Mucosa of gallbladder (tissue), 1 donor: ENCODE results near the gene ADAMTS14. TPM values are rescaled to one million over a fixed set of nuclear protein-coding genes. Genes with fewer than 3 reads are reported as not detected.
"Not testable (repeated sequence)": the region's sequence is repeated elsewhere in the genome, so short reads cannot be mapped to it uniquely, and the experiment has no call there.

ENCODE experiments used
- DNase-seq: peaks from one replicate; pipeline ENCODE4 v3.0.0-alpha.2; 2020; ENCODE audit warnings: low spot score
- total RNA-seq: library from RNA; stranded (reverse); gene quantifications from one replicate; pipeline ENCODE4 v1.2.1, GENCODE V29; 2021
- donor health status: DM: no; HTN: no; CAD: no.

ADAMTS14 gene, protein sequence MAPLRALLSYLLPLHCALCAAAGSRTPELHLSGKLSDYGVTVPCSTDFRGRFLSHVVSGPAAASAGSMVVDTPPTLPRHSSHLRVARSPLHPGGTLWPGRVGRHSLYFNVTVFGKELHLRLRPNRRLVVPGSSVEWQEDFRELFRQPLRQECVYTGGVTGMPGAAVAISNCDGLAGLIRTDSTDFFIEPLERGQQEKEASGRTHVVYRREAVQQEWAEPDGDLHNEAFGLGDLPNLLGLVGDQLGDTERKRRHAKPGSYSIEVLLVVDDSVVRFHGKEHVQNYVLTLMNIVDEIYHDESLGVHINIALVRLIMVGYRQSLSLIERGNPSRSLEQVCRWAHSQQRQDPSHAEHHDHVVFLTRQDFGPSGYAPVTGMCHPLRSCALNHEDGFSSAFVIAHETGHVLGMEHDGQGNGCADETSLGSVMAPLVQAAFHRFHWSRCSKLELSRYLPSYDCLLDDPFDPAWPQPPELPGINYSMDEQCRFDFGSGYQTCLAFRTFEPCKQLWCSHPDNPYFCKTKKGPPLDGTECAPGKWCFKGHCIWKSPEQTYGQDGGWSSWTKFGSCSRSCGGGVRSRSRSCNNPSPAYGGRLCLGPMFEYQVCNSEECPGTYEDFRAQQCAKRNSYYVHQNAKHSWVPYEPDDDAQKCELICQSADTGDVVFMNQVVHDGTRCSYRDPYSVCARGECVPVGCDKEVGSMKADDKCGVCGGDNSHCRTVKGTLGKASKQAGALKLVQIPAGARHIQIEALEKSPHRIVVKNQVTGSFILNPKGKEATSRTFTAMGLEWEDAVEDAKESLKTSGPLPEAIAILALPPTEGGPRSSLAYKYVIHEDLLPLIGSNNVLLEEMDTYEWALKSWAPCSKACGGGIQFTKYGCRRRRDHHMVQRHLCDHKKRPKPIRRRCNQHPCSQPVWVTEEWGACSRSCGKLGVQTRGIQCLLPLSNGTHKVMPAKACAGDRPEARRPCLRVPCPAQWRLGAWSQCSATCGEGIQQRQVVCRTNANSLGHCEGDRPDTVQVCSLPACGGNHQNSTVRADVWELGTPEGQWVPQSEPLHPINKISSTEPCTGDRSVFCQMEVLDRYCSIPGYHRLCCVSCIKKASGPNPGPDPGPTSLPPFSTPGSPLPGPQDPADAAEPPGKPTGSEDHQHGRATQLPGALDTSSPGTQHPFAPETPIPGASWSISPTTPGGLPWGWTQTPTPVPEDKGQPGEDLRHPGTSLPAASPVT
- 4.3 TPM for total RNA-seq

DNA sequence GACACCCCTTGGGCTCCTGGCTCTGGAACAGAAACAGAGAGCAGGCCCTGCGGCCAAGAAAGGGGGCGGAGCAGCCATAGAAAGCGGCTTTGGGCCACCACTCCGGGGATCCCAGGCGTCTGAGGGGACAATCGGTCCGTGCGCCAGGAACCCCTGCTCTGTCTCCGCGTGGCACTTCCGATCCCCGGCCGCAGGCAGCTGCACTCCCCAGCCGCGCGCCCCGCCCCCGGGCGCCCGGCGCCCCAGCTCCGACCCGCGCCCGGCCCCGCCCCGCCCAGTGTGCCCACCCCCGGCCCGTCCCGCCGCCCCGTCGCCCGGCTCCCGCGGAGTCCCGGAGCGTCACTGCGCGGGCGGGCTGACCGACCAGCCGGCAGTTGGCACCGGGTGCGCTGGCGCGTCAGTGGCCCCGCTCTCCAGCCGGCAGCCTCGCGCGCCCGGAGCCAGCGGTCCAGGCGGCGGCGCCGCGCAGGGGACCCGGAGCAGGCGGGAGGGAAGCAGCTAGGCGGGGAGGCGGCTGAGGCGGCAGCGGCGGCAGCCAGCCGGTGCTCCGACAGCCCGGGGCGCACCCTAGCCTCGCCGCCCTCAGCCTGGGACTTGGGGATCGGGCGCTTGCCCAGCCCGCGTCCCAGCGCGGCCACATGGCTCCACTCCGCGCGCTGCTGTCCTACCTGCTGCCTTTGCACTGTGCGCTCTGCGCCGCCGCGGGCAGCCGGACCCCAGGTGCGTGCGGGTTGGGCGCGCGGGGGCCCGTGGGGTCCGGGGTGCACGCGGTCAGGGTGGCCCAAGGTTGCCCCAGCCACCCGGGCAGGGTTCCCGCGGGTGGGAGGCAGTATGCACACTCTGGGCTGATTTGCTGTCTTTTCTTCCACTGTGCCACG lies at the start of gene ADAMTS14:
Gene ADAMTS14, plus strand, starts transcription at position 342 of the 878 bp plus-strand sequence. Its CDS starts 297 bp downstream, at position 639.
- no peak for DNase-seq

DNA sequence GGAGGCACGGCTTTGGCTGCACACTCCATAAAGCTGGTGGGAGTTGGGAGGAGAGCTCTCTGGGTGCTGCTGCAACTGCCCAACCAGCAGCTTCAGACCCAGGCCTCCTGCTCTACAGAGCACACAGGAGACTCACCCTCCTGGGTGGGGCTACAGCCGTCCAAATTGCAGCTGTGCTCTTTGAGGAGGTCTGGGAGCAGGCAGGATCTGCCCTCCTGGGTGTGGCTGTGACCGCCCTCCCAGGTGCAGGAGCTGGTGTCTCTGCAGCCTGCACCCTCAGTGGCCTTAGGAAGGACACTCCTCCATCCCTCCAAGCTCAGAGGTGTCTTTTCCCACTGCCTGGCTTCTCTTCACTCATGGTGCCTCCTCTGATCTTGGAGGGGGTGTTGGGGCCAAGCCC lies 49.8 kb upstream of the ADAMTS14 start:
- DNase-seq, result no peak

DNA sequence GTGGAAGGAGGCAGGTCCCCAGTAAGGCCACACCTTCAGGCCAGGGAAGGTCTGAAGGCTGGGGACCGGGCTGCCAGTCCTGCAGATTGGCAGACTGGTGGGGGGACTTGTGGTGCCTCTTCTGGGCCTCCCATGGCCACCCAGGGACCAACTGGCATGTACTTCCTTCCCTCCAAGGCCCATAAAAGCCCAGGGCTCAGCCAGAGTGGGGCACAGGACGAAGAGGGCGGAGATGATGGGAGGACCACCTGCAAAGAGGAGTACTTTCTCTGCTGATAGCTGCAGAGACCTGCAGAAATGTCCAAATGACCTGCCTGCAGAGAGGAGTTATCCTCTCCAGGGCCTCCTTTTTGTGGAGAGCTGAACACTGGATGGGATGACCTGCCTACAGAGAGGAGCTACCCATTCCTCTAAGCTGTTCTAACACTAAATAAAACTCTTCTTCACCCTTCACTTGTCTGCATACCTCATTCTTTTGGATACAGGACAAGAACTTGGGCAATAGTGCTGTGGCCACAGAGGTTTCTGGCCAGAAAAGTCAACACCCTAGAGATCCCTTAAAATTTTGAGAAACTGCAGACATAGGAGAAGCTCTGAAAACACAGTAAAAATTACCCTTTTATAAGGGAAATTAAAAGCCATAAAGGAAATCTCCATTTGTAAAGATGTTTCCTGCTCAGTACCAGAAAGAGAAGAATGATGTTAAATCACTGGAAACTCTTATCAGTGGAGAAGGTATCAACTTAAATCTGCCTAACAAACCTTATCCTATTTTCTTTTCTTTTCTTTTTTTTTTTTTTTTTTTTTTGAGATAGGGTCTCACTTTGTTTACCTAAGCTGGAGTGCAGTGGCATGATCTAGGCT lies 49.1 kb upstream of the ADAMTS14 start:
- no peak for DNase-seq

DNA sequence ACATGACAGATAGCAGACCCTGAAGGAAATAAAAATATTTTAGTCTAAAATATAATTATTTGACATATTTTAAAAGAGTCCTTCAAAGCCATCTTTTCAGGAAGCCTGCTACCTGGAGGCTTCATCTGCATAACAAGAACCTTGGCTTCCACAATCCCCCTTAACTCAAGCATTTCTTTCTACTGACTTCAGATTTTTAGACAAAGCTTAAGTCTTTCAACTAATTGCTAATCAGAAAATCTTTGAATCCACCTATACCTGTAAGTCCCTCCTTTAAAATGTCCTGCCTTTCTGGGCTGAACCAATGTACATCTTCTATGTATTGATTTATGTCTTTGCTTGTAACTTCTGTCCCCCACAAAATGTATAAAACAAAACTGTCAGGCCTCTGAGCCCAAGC lies 46.2 kb upstream of the ADAMTS14 start:
- no peak for DNase-seq

DNA sequence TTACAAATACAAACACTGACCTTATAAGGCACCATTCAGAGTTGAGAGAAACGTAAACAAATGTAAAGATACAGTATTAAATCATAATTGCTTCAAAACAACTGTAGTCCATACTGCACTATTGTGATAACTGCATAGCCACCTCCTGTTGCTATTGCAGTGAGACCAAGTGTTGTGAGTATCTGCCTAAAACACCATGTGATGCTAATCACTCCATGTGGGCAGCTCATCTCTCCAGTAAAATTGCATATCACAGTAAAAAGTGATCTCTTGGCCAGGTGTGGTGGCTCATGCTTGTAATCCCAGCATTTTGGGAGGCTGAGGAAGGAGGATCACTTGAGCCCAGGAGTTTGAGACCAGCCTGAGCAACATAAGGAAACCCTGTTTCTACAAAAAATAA lies 43.0 kb upstream of the ADAMTS14 start:
- DNase-seq, result no peak

DNA sequence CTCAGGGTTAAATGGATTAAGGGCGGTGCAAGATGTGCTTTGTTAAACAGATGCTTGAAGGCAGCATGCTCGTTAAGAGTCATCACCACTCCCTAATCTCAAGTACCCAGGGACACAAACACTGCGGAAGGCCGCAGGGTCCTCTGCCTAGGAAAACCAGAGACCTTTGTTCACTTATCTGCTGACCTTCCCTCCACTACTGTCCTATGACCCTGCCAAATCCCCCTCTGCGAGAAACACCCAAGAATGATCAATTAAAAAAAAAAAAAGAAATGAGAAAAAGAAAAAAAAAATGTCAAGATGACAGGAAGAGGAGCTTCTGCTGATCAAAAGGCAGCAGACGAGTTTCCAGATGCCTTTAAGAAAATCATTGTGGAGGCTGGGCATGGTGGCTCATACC lies 40.6 kb upstream of the ADAMTS14 start:
- not testable (repeated sequence) for DNase-seq

DNA sequence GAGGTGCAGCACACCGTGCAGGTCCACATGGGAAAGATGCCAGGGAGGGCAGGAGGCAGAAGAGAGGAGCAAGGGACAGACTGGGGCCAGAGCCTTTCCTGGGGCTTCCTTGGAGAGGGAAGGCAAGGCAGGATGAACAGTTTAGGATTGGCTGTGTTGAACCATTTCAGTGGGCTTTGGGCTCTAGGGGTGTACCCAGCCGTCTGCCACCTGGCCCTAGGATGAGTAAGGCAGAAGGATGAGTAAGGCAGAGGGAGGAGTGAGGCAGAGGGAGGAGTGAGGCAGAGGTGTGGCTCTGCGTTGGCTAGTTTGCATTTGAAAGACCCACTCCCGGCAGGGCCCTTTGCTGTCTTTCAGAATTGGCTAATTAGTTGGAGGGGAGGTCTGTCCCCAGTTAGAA lies 38.3 kb upstream of the ADAMTS14 start:
- no peak for DNase-seq

DNA sequence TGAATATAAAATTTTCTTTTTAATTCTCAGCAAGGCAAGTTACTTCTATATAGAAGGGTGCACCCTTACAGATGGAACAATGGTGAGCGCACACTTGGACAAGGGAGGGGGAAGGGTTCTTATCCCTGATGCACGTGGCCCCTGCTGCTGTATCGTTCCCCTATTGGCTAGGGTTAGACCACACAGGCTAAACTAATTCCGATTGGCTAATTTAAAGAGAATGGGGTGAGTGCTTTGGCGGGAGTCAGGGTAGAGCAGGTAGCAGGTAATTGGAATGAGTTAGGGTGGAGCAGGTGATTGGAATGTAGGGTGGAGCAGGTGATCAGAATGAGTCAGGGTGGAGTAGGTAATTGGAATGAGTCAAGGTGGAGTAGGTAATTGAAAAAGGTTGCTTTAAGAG lies 37.8 kb upstream of the ADAMTS14 start:
- not testable (repeated sequence) for DNase-seq

DNA sequence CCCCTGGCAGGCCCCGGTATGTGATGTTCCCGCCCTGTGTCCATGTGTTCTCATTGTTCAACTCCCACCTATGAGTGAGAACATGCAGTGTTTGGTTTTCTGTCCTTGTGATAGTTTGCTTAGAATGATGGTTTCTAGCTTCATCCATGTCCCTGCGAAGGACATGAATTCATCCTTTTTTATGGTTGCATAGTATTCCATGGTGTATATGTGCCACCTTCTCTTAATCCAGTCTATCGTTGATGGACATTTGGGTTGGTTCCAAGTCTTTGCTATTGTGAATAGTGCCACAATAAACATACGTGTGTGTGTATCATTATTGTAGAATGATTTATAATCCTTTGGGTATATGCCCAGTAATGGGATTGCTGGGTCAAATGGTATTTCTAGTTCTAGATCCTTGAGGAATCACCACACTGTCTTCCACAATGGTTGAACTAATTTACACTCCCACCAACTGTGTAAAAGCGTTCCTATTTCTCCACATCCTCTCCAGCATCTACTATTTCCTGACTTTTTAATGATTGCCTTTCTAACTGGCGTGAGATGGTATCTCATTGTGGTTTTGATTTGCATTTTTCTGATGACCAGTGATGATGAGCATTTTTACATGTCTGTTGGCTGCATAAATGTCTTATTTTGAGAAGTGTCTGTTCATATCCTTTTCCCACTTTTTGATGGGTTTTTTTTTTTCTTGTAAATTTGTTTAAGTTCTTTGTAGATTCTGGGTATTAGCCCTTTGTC lies 32.5 kb upstream of the ADAMTS14 start:
- DNase-seq, result not testable (repeated sequence)

DNA sequence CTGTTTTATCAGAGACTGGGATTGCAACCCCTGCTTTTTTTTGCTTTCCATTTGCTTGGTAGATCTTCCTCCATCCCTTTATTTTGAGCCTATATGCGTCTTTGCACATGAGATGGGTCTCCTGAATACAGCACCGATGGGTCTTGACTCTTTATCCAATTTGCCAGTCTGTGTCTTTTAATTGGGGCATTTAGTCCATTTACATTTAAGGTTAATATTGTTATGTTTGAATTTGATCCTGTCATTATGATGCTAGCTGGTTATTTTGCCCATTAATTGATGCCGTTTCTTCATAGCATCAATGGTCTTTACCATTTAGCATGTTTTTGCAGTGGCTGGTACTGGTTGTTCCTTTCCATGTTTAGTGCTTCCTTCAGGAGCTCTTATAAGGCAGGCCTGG lies 29.0 kb upstream of the ADAMTS14 start:
- not testable (repeated sequence) for DNase-seq

DNA sequence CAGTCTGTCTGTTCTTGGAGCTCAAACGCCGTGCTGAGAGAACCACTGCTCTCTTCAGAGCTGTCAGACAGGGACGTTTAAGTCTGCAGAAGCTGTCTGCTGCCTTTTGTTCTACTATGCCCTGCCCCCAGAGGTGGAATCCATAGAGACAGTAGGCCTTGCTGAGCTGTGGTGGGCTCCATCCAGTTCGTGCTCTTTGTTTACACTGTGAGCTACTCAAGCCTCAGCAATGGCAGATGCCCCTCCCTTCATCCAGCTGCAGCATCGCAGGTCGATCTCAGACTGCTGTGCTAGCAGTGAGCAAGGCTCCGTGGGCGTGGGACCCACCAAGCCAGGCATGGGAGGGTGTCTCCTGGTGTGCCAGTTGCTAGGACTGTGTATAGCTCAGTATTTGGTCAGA lies 27.3 kb upstream of the ADAMTS14 start:
- DNase-seq, result not testable (repeated sequence)

DNA sequence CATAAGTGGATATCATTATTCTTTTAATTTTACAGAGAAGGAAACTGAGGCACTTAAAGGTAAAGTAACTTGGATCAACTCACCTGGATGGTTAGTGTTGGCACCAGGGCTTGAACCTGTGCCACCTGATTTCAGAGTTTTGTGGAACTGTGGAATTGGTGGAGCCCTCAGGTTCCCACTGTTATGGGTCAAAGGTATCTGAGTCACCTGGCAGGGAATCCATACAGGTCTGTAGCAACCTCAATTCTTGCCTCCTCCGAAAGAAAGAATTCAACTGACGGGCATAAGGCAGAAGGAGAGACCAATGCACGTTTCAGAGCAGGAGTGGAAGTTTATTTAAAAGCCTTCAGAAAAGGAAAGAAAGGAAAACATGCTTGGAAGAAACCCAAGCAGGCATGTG lies 25.2 kb upstream of the ADAMTS14 start:
- no peak for DNase-seq

DNA sequence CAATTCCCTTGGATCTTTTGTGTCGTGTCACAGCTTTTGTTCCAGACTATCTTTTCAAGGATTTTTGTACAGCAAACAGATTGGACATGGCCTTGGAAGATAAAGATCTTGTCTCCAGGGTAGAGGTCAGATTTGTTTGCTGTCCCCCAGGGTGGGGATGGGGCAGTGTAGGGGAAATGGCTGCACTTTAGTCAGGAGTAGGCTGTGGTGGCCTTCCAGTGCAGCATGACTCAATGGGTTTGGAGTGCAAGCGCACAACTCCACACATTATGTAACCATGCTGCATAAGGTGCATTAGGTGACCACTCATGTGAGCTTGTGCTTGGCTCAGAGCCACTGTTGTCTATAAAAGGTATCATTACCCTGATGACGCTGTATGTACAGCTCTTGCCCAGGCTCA lies 23.9 kb upstream of the ADAMTS14 start:
- no peak for DNase-seq

DNA sequence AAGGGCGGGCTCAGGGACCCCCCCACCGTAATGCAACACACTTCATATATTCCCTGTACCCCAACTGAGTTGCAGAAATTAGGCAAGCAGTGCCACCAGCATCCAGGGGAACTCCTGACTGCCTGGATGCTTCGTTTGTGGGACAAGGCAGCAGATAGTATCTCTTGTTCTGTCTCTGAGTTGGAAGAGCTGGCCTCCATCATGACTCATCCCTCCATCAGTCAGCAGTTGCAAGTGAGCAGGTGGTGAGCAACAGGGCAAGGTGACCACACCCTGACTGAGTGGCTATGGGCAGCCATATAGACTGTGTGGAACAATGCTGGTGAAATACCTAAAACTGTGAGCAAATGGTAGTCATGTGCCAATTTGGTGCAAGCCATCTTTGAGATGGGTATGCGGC lies 22.8 kb upstream of the ADAMTS14 start:
- no peak for DNase-seq

DNA sequence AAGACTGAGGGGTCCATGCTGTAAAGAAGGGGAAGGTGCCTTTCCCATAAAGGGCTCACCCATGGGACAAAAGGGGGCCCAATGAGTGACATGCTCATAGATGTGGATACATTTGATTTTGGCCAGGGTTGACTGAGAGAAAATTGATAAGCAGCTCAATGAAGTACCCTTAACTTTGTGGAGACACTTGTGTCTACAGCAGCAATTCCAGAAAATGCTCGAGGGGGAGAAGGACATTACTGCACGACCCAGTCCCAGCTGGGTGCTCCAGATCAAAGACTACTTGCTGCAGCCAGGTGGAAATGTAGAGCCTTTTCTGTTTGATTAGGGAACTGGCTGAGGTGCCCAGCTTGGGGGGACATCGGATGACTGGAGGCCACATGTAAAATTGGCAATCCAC lies 22.2 kb upstream of the ADAMTS14 start:
- no peak for DNase-seq

DNA sequence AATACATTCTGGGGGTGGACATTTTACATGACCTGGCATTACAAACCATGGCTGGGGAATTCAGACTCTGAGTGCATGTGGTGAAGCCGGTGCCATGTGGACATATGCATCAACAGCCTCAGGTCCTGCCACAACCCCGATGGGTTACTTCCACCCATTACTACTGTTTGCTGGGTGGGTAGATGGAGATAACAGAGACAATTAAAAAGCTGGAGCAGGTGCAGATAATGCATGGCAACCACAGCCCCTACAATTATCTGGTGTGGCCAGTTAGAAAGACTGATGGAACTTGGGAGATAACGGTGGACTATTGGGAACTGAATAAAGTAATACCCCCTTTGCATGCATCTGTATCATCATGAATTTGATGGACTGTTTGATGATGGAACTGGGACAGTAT lies 21.6 kb upstream of the ADAMTS14 start:
- DNase-seq, result no peak

DNA sequence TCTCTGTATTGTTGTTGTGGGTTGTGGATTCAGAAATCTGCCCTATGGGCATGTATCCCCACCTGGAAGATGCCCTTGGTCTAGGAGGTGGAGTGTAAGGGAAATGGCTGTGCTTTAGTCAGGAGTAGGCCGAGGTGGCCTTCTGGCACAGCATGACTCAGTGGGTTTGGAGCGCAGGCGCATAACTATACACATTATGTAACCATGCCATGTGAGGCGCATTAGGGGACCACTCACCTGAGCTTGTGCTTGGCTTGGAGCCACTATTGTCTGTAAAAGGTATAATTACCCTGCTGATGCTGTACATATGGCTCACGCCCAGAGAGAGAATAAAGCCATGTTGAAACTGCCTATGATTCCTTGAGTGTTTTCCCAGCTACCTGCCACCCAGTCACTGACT lies 20.6 kb upstream of the ADAMTS14 start:
- no peak for DNase-seq

DNA sequence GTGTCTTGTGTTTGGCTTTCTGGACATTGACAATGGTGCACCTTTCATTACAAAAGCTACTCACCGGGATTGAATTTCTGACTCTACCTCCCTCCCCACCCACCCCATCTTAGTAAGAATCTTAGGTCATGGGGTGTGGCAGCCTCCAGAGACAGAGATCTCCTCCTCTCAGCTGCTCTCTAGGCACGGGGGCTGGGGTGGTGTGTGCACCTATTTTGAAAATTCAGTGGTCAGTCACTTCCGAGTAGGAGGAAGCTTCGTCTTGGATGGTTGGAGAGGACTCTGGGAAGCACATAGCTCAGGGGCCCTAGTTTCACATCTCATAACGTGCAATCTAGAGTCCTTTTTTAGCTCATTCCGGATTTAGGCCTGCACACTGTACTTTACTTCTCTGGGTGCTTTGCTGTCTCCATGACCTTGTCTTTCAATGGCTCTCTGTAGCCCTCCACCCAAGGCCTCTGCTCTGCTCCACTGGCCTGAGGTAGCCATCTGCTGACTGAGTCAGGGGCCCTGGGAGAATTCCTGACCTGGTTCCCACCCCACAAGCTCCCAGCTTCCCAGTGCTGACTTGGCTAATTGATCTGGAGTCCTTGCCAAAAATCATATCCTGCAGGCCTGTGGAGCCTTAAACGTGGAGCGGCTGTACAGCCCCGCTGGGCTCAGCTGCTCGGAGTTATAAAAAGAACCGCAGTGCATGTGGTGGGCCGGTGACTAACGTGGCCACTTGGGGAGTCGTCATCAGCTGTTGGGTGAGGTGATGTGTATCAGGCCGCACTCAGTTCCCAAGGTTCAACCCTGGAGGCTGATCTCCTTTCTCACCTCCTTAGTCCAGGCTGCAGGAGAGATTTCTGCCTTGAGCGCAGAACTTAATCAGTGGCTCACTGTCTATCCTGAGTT lies 19.3 kb upstream of the ADAMTS14 start:
- peak; percentile 14 for DNase-seq
